ENCODE measurements around the gene HSD17B2.

DNA sequence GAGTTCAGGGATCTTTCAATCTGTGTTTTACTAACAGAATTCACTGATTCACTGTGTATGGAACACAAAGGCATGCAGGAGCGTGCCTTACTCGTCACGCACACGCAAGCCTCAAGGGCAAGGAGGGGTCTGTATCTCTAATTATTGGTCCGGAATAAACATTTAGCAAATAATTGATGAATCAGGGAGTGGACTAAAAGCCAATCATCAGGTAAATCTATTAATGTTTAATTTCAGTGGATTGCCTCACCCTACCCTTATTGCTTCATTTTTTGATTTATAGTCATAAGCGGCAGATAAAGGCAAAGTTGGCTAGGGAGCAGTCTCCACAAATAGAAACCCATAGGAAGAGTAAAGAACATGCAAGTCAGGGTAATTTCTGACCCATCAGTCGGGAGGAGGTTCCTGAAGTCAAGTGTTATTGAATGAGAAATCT, 7.4 kb upstream of the HSD17B2 start:
- TF ChIP-seq TCF12 (IDR thresholded peaks at IDR 0.05; ENCODE audit: low read depth) (no peak), EGR1 (IDR thresholded peaks at IDR 0.05) (no peak), EP300 (IDR thresholded peaks at IDR 0.05; ENCODE audit: borderline replicate concordance) (no peak), REST (IDR thresholded peaks at IDR 0.05; ENCODE audit: low read depth) (no peak), TAF1 (IDR thresholded peaks at IDR 0.05; ENCODE audit: low read depth) (no peak)
